HepG2 (cell line): ENCODE data around the gene ZFHX3. TPM values are rescaled to one million over a fixed set of nuclear protein-coding genes. Genes with fewer than 3 reads are reported as not detected.

Experiments used
- CEBPG ChIP-seq: IDR thresholded peaks from 2 replicates; pipeline ENCODE4 v1.6.1; 2016
- E2F1 ChIP-seq: sonication (generic); formaldehyde crosslinking; IDR thresholded peaks from 2 replicates; pipeline ENCODE4 v1.5.0; 2020; ENCODE audit warnings: missing genetic modification reagents
- EED ChIP-seq: sonication (generic); formaldehyde crosslinking; IDR thresholded peaks from 2 replicates; pipeline ENCODE4 v1.5.0; 2020; ENCODE audit warnings: mild to moderate bottlenecking, missing genetic modification reagents
- FOXJ3 ChIP-seq: sonication (generic); formaldehyde crosslinking; IDR thresholded peaks from 2 replicates; pipeline ENCODE4 v1.4.0; 2020; ENCODE audit warnings: missing genetic modification reagents, mild to moderate bottlenecking, borderline replicate concordance
- HDAC1 ChIP-seq: sonication (generic); formaldehyde crosslinking; IDR thresholded peaks from 2 replicates; pipeline ENCODE4 v1.5.1; 2020; ENCODE audit warnings: mild to moderate bottlenecking, missing genetic modification reagents
- HDAC2 ChIP-seq: sonication (generic); formaldehyde crosslinking; IDR thresholded peaks from 2 replicates; pipeline ENCODE4 v1.4.0; 2020; ENCODE audit warnings: missing genetic modification reagents
- KAT8 ChIP-seq: IDR thresholded peaks from 2 replicates; pipeline ENCODE4 v1.6.1; 2016; ENCODE audit warnings: missing genetic modification reagents, missing compliant biosample characterization
- KLF15 ChIP-seq: sonication (generic); formaldehyde crosslinking; IDR thresholded peaks from 2 replicates; pipeline ENCODE4 v1.8.1; 2023; ENCODE audit warnings: borderline replicate concordance, mild to moderate bottlenecking, inconsistent platforms, missing genetic modification reagents, mixed read lengths
- PHF21A ChIP-seq: sonication (generic); formaldehyde crosslinking; IDR thresholded peaks from 2 replicates; pipeline ENCODE4 v1.5.0; 2020; ENCODE audit warnings: mild to moderate bottlenecking, missing genetic modification reagents
- PITX1 ChIP-seq: sonication (generic); formaldehyde crosslinking; IDR thresholded peaks from 2 replicates; pipeline ENCODE4 v1.5.1; 2020; ENCODE audit warnings: mild to moderate bottlenecking, missing genetic modification reagents
- POLR2G ChIP-seq: fragments of 200-400 bp; formaldehyde crosslinking; IDR thresholded peaks from 2 replicates; pipeline ENCODE4 v1.6.1; 2018; ENCODE audit warnings: mild to moderate bottlenecking, low read depth, low read length, moderate library complexity
- RBFOX2 ChIP-seq: fragments of 200-400 bp; formaldehyde crosslinking; IDR thresholded peaks from 2 replicates; pipeline ENCODE4 v1.6.1; 2017; ENCODE audit warnings: low read depth, mild to moderate bottlenecking, low read length
- SNAPC2 ChIP-seq: sonication (generic); formaldehyde crosslinking; IDR thresholded peaks from 2 replicates; pipeline ENCODE4 v1.8.1; 2022; ENCODE audit warnings: mild to moderate bottlenecking, missing genetic modification reagents
- TFAP4 ChIP-seq: sonication (generic); IDR thresholded peaks from 2 replicates; pipeline ENCODE4 v1.6.1; 2016; ENCODE audit warnings: low read depth, borderline replicate concordance
- ZFY ChIP-seq: sonication (generic); formaldehyde crosslinking; IDR thresholded peaks from 2 replicates; pipeline ENCODE4 v1.4.0; 2020; ENCODE audit warnings: missing genetic modification reagents
- ZNF121 ChIP-seq: sonication (generic); formaldehyde crosslinking; IDR thresholded peaks from 2 replicates; pipeline ENCODE4 v1.5.0; 2020; ENCODE audit warnings: mild to moderate bottlenecking, missing genetic modification reagents
- ZNF205 ChIP-seq: IDR thresholded peaks from 2 replicates; pipeline ENCODE4 v1.6.1; 2018; ENCODE audit warnings: missing biosample characterization, missing genetic modification reagents
- ZNF282 ChIP-seq: fragments of 450-650 bp; IDR thresholded peaks from 2 replicates; pipeline ENCODE4 v1.6.1; 2018; ENCODE audit not compliant: partially characterized antibody
- ZNF337 ChIP-seq: sonication (generic); formaldehyde crosslinking; IDR thresholded peaks from 2 replicates; pipeline ENCODE4 v1.5.1; 2020; ENCODE audit warnings: missing genetic modification reagents, low read depth, mild to moderate bottlenecking, borderline replicate concordance
- ZNF652 ChIP-seq: IDR thresholded peaks from 2 replicates; pipeline ENCODE4 v1.6.1; 2016; ENCODE audit warnings: low read depth, borderline replicate concordance
- ZNF777 ChIP-seq: sonication (generic); formaldehyde crosslinking; IDR thresholded peaks from 2 replicates; pipeline ENCODE4 v1.4.0; 2020; ENCODE audit warnings: missing genetic modification reagents
- polyA plus RNA-seq, 8 experiments: library from polyadenylated mRNA; depleted of rRNA in 3 of 8; stranded (reverse) in 7 of 8; unstranded in 1 of 8; fragments of >200 nt; fragmentation: Illumina TruSeq in 4 of 8; extraction: Trizol in 4 of 8; gene quantifications; 2 replicates each; pipeline versions ENCODE4 v1.2.1 to v1.2.3, GENCODE V29; 2011 to 2016; ENCODE audit warnings: low read depth in 4 of 8, missing spikeins in 1 of 8, mixed read lengths in 1 of 8; ENCODE audit not compliant: insufficient read depth in 1 of 8
- total RNA-seq, 5 experiments: library from RNA; depleted of rRNA; stranded (reverse); fragments of >200 nt; fragmentation: Illumina TruSeq; extraction: Trizol; gene quantifications; 2 replicates each; pipeline ENCODE4 v1.2.3, GENCODE V29; 2016; ENCODE audit warnings: low read depth in 1 of 5
- TF ChIP-seq, protein P1 (sequence below): sonication (generic); formaldehyde crosslinking; IDR thresholded peaks from 2 replicates; pipeline ENCODE4 v1.5.1; 2020; ENCODE audit warnings: missing genetic modification reagents, mild to moderate bottlenecking, borderline replicate concordance
- TF ChIP-seq, protein P2 (sequence below): sonication (generic); formaldehyde crosslinking; IDR thresholded peaks from 2 replicates; pipeline ENCODE4 v1.5.0; 2020; ENCODE audit warnings: mild to moderate bottlenecking, missing genetic modification reagents

Gene ZFHX3
- total and polyA plus RNA-seq, 2 of the 13 experiments (the other 11 are each of a cell fraction or from before 2014, with no cell fraction given), result 5.0 to 6.0 TPM

- TF ChIP-seq, protein P1, sequence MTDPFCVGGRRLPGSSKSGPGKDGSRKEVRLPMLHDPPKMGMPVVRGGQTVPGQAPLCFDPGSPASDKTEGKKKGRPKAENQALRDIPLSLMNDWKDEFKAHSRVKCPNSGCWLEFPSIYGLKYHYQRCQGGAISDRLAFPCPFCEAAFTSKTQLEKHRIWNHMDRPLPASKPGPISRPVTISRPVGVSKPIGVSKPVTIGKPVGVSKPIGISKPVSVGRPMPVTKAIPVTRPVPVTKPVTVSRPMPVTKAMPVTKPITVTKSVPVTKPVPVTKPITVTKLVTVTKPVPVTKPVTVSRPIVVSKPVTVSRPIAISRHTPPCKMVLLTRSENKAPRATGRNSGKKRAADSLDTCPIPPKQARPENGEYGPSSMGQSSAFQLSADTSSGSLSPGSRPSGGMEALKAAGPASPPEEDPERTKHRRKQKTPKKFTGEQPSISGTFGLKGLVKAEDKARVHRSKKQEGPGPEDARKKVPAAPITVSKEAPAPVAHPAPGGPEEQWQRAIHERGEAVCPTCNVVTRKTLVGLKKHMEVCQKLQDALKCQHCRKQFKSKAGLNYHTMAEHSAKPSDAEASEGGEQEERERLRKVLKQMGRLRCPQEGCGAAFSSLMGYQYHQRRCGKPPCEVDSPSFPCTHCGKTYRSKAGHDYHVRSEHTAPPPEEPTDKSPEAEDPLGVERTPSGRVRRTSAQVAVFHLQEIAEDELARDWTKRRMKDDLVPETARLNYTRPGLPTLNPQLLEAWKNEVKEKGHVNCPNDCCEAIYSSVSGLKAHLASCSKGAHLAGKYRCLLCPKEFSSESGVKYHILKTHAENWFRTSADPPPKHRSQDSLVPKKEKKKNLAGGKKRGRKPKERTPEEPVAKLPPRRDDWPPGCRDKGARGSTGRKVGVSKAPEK (CRISPR knock-in tag), result peak; percentile 45; the same call in 1 of the 2 replicates
- 0 out of 2 replicates have a peak, but pooled peaks have one; percentile 23 for TF ChIP-seq HDAC2 (CRISPR knock-in tag)
- no peak for TF ChIP-seq CEBPG (CRISPR knock-in tag)
- TF ChIP-seq SNAPC2 (CRISPR knock-in tag), result no peak
- TF ChIP-seq E2F1 (CRISPR knock-in tag), result 0 out of 2 replicates have a peak, but pooled peaks have one; percentile 40
- TF ChIP-seq POLR2G, result peak; percentile 35; the same call in 1 of the 2 replicates
- peak; percentile 55 for TF ChIP-seq PHF21A (CRISPR knock-in tag)
- peak; percentile 42; the same call in 1 of the 2 replicates for TF ChIP-seq HDAC1 (CRISPR knock-in tag)
- TF ChIP-seq TFAP4, result peak; percentile 6; the same call in 1 of the 2 replicates
- TF ChIP-seq ZNF121, result no peak
- peak; percentile 76 for TF ChIP-seq PITX1
- TF ChIP-seq, protein P2, sequence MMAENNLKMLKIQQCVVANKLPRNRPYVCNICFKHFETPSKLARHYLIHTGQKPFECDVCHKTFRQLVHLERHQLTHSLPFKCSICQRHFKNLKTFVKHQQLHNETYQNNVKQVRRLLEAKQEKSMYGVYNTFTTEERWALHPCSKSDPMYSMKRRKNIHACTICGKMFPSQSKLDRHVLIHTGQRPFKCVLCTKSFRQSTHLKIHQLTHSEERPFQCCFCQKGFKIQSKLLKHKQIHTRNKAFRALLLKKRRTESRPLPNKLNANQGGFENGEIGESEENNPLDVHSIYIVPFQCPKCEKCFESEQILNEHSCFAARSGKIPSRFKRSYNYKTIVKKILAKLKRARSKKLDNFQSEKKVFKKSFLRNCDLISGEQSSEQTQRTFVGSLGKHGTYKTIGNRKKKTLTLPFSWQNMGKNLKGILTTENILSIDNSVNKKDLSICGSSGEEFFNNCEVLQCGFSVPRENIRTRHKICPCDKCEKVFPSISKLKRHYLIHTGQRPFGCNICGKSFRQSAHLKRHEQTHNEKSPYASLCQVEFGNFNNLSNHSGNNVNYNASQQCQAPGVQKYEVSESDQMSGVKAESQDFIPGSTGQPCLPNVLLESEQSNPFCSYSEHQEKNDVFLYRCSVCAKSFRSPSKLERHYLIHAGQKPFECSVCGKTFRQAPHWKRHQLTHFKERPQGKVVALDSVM, result no peak
- peak; percentile 49 for TF ChIP-seq RBFOX2
- 0 out of 2 replicates have a peak, but pooled peaks have one; percentile 18 for TF ChIP-seq FOXJ3 (CRISPR knock-in tag)
- TF ChIP-seq ZFY (CRISPR knock-in tag), result peak; percentile 77
- TF ChIP-seq EED (CRISPR knock-in tag), result no peak
- no peak; the same call in 1 of the 2 replicates for TF ChIP-seq ZNF777
- 0 out of 2 replicates have a peak, but pooled peaks have one; percentile 31 for TF ChIP-seq ZNF652
- TF ChIP-seq KLF15 (CRISPR knock-in tag), result 0 out of 2 replicates have a peak, but pooled peaks have one; percentile 35
- TF ChIP-seq ZNF337 (CRISPR knock-in tag), result no peak
- no peak for TF ChIP-seq ZNF282
- TF ChIP-seq ZNF205, result peak; percentile 44; the same call in 1 of the 2 replicates
- peak; percentile 31; the same call in 1 of the 2 replicates for TF ChIP-seq KAT8 (CRISPR knock-in tag)
These were observed 2.5 kb upstream of the ZFHX3 start (continued) for GRCh38 chr16:73050201-73051099.
